ENCODE results near the gene RSRC1. TPM values are rescaled to one million over a fixed set of nuclear protein-coding genes. Genes with fewer than 3 reads are reported as not detected.

Gene RSRC1
- 24.5 to 33.3 TPM (median 30.2 TPM) in 5 replicates for total RNA-seq (2022; extraction: Qiagen RNA extraction; ENCODE audit: low read depth)

GRCh38 chr3:158109804-158110657 is at the start of gene RSRC1:
TSS of gene RSRC1 (plus strand) at chr3:158110089. CDS start at chr3:158122105, 12,016 bp downstream.

GRCh38 chr3:158570999-158571702 is 461.3 kb downstream of the RSRC1 start, which contains the start of gene MLF1:
TSS of gene MLF1 (plus strand) at chr3:158571194. CDS start at chr3:158571301, 107 bp downstream.

Other genes starting within 250 kb of the RSRC1 start
- gene SHOX2, start 3.7 kb upstream of the RSRC1 start, total RNA-seq (2022; extraction: Qiagen RNA extraction; ENCODE audit: low read depth), result 1.2 to 1.9 TPM (median 1.5 TPM) in 5 replicates